ENCODE results near the gene HACD1.
"Not testable (repeated sequence)": the region's sequence is repeated elsewhere in the genome, so short reads cannot be mapped to it uniquely, and the experiment has no call there.

- not testable (repeated sequence) for TF ChIP-seq CTCF (IDR thresholded peaks at IDR 0.05; ENCODE audit: low read depth, low read length, poor library complexity, severe bottlenecking); EZH2phosphoT487 (IDR thresholded peaks at IDR 0.05; ENCODE audit: borderline replicate concordance, low read length)
These were observed 27.9 kb downstream of the HACD1 start for GRCh38 chr10:17589316-17589715.

All from DOHH2 (cell line).